Measurements from ENCODE around the gene QKI. TPM values are rescaled to one million over a fixed set of nuclear protein-coding genes. Genes with fewer than 3 reads are reported as not detected.

The QKI gene
- total and polyA plus RNA-seq, 2 donors (not counting 3 experiments of a cell fraction or from before 2014, with no cell fraction given) = 178 to 232 TPM

GRCh38 chr6:163566056-163566455 lies 151.5 kb downstream of the QKI start:
- H3K4me3 ChIP-seq (replicated peaks in 1 of 3; ENCODE audit: insufficient read depth in 1 of 3, low read depth in 1 of 3, low read length in 3 of 3) = no peak overlapping the region
- no peak overlapping the region for H3K9ac ChIP-seq (replicated peaks; ENCODE audit: extremely low read depth, insufficient read depth, low read length)
- intact Hi-C loops (cut with micrococcal nuclease) (no loop called here), dilution Hi-C loops (cut with MboI; ENCODE audit: extremely low pct_ligation_motif_present, low sequenced_read_pairs) (no loop called here)
- no peak overlapping the region for H3K27ac ChIP-seq (ENCODE audit: insufficient read depth, low read depth, low read length)
- no peak overlapping the region for H2AFZ ChIP-seq (ENCODE audit: low read depth, low read length)
- H3K36me3 ChIP-seq (ENCODE audit: control insufficient read depth in 2 of 2, extremely low read depth in 1 of 2, insufficient read depth in 2 of 2, low read length in 2 of 2) = peaks cover 11 to 16% of the 10 kb centered on the region in 2 experiments
- DNase-seq (ENCODE audit: low read depth, low spot score) = no peak
- H4K20me1 ChIP-seq (replicated peaks; ENCODE audit: control insufficient read depth, extremely low read depth, insufficient read depth, low read length) = peaks cover 4% of the 10 kb centered on the region
- H3K4me2 ChIP-seq (ENCODE audit: insufficient read depth, low read length) = no peak overlapping the region
- H3K27me3 ChIP-seq (ENCODE audit: control insufficient read depth in 2 of 2, insufficient read depth in 2 of 2, low read length in 2 of 2) = no peaks in the 10 kb centered on the region
- FAIRE-seq = no peak
- no peaks in the 10 kb centered on the region for H3K9me3 ChIP-seq (replicated peaks; ENCODE audit: control insufficient read depth, insufficient read depth, low read length)
- ChIA-PET CTCF (interaction anchor here (2.4 kb wide), 1 partner anchor 11 kb away, joined by 9 read pairs; no protein-coding TSS in a partner anchor), POLR2A (no interaction called here)
- TF ChIP-seq CTCF (IDR thresholded peaks at IDR 0.05; ENCODE audit: extremely low read depth in 1 of 2, insufficient read depth in 1 of 2, low read depth in 1 of 2, low read length in 2 of 2) (no peak), POLR2AphosphoS5 (IDR thresholded peaks at IDR 0.05; ENCODE audit: insufficient read depth, low read depth, low read length) (no peak), POLR2A (IDR thresholded peaks at IDR 0.05; ENCODE audit: low read depth, low read length) (no peak), MYC (IDR thresholded peaks at IDR 0.05; ENCODE audit: low read depth, low read length) (no peak), JUN (IDR thresholded peaks at IDR 0.05; ENCODE audit: borderline replicate concordance, insufficient read depth, insufficient read length, low read depth) (no peak), MAX (IDR thresholded peaks at IDR 0.05; ENCODE audit: insufficient read depth, insufficient read length) (no peak), FOS (IDR thresholded peaks at IDR 0.05; ENCODE audit: borderline replicate concordance, insufficient read depth, low read length) (no peak)
- H3K9me1 ChIP-seq (replicated peaks; ENCODE audit: control insufficient read depth, extremely low read depth, insufficient read depth, low read length) = no peaks in the 10 kb centered on the region
- peaks cover 7% of the 10 kb centered on the region for H3K79me2 ChIP-seq (ENCODE audit: control insufficient read depth, insufficient read depth, low read length)
- no peaks in the 10 kb centered on the region for H3K4me1 ChIP-seq (ENCODE audit: control insufficient read depth, extremely low read depth, insufficient read depth, low read length)
- no TSS peak for BruUV-seq (replicated peaks)

All from endothelial cell of umbilical vein (primary cell).